ENCODE data around the gene PCNX2. TPM values are rescaled to one million over a fixed set of nuclear protein-coding genes. Genes with fewer than 3 reads are reported as not detected.

The PCNX2 gene
- total and polyA plus RNA-seq, 2 of the 8 experiments (the other 6 are each of a cell fraction or from before 2014, with no cell fraction given) = 46.1 to 57.6 TPM

DNA sequence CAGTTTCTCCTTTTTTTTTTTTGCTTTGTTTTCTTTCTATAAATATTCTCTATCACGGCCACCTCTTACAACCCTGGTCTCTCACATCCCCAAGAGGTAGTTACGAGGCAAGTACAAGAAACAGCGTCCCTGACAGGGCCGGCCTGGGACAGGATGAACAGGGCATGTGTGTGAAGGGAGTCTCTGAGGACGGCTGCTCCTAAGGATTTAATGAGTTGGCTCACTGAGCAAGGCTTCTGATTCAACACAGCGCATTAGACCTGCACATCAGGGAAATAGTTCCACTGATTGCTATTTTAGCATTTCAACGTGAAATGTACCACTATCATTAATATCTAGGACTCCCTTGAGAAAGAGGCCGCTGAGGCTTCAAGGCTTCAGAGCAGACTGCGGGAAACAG, 291.1 kb downstream of the PCNX2 start:
- no peaks in the 10 kb centered on the region for H3K27me3 ChIP-seq (replicated peaks in 1 of 4; ENCODE audit: control insufficient read depth in 3 of 4, extremely low read depth in 1 of 4, insufficient read depth in 3 of 4, low read length in 3 of 4)
- FAIRE-seq (no peak), DNase-seq (ENCODE audit: low read depth in 1 of 2, low spot score in 2 of 2) (no peak)
- H4K91ac ChIP-seq (replicated peaks; ENCODE audit: insufficient read length, low read length) = no peak overlapping the region
- no peak overlapping the region for H2AFZ ChIP-seq (ENCODE audit: low read length)
- H4K5ac ChIP-seq (ENCODE audit: insufficient read length, low read depth, low read length) = no peak overlapping the region
- H3K9me3 ChIP-seq (ENCODE audit: insufficient read depth in 2 of 2, low read depth in 1 of 2, low read length in 1 of 2) = peaks cover 0 to 4% of the 10 kb centered on the region in 2 experiments; a peak in 1 of 4 replicates
- H3K56ac ChIP-seq (replicated peaks; ENCODE audit: insufficient read length, low read depth, low read length) = no peak overlapping the region
- no peak overlapping the region for H2BK5ac ChIP-seq (ENCODE audit: low read depth, low read length)
- no peak overlapping the region for H3K4ac ChIP-seq (replicated peaks; ENCODE audit: insufficient read length, low read depth, low read length)
- no peak overlapping the region for H3K4me3 ChIP-seq (ENCODE audit: extremely low read depth in 1 of 4, insufficient read depth in 2 of 4, low read depth in 3 of 4, low read length in 4 of 4)
- no peak overlapping the region for H3K4me2 ChIP-seq (ENCODE audit: insufficient read depth in 1 of 2, low read depth in 2 of 2, low read length in 2 of 2)
- H3K23ac ChIP-seq (ENCODE audit: insufficient read length) = no peak overlapping the region
- TF ChIP-seq GTF2F1 (IDR thresholded peaks at IDR 0.05; ENCODE audit: borderline replicate concordance, low read depth, low read length) (no peak), SP2 (IDR thresholded peaks at IDR 0.05; ENCODE audit: low read length) (no peak), KDM4A (IDR thresholded peaks at IDR 0.05; ENCODE audit: low read depth, low read length, severe bottlenecking) (no peak), SIX5 (IDR thresholded peaks at IDR 0.05; ENCODE audit: low read depth, low read length) (no peak), FOSL1 (IDR thresholded peaks at IDR 0.05; ENCODE audit: insufficient read depth, low read depth, low read length) (no peak), KDM1A (IDR thresholded peaks at IDR 0.05; ENCODE audit: borderline replicate concordance, low read length) (no peak), CTBP2 (IDR thresholded peaks at IDR 0.05; ENCODE audit: borderline replicate concordance, insufficient read depth, insufficient read length, low read length) (no peak), YY1 (IDR thresholded peaks at IDR 0.05; ENCODE audit: low read depth, low read length) (no peak), CREB1 (IDR thresholded peaks at IDR 0.05) (no peak), EP300 (IDR thresholded peaks at IDR 0.05; ENCODE audit: borderline replicate concordance in 1 of 2, low read depth in 2 of 2, low read length in 2 of 2) (no peak), MAFK (IDR thresholded peaks at IDR 0.05; ENCODE audit: low read depth, low read length) (no peak)
- CTCF ChIA-PET (ENCODE audit: partially characterized antibody) = interaction anchor here (2.4 kb wide), 1 partner anchor 20 kb away, joined by 15 read pairs; no protein-coding TSS in a partner anchor
- H3K79me2 ChIP-seq (ENCODE audit: control insufficient read depth in 1 of 2, insufficient read depth in 2 of 2, low read length in 2 of 2) = no peaks in the 10 kb centered on the region
- H2BK12ac ChIP-seq (ENCODE audit: low read depth, low read length) = no peak overlapping the region
- H4K8ac ChIP-seq (ENCODE audit: extremely low read depth, insufficient read depth, low read length) = no peak overlapping the region
- 96% methylated on average over 9 of the region's 9 CpGs; no CpG with 5 or more reads in 1 of the 2 experiments for WGBS, 2 experiments (ENCODE audit: extremely low coverage in 1 of 2, insufficient coverage in 1 of 2, insufficient read length in 1 of 2, insufficient replicate concordance in 2 of 2, low coverage in 1 of 2, low lambda C conversion rate in 2 of 2, missing lambda C conversion rate in 1 of 2)
- H3K14ac ChIP-seq (ENCODE audit: insufficient read length) = no peak overlapping the region
- no peaks in the 10 kb centered on the region for H3K23me2 ChIP-seq (ENCODE audit: low read depth, low read length)
- H2BK15ac ChIP-seq (ENCODE audit: low read length) = no peak overlapping the region
- no peaks in the 10 kb centered on the region for H4K20me1 ChIP-seq (replicated peaks in 1 of 2; ENCODE audit: control insufficient read depth in 1 of 2, insufficient read depth in 2 of 2, low read length in 2 of 2)
- H3K4me1 ChIP-seq (replicated peaks in 1 of 4; ENCODE audit: control insufficient read depth in 3 of 4, insufficient read depth in 4 of 4, low read length in 3 of 4) = no peaks in the 10 kb centered on the region
- H2BK20ac ChIP-seq (ENCODE audit: low read length) = no peak overlapping the region
- no peak overlapping the region for H3K18ac ChIP-seq (ENCODE audit: extremely low read depth, low read length)
- no peak overlapping the region for H3K27ac ChIP-seq (ENCODE audit: low read depth, low read length)
- H2BK120ac ChIP-seq (replicated peaks; ENCODE audit: low read depth, low read length) = no peak overlapping the region
- H3K79me1 ChIP-seq (ENCODE audit: low read depth, low read length) = no peaks in the 10 kb centered on the region; the same call in 1 of the 2 replicates
- H2AK5ac ChIP-seq (ENCODE audit: low read depth, low read length) = no peak overlapping the region
- POLR2A ChIA-PET (ENCODE audit: partially characterized antibody) = no interaction called here
- H3K9ac ChIP-seq (replicated peaks in 1 of 4; ENCODE audit: extremely low read depth in 1 of 4, low read depth in 3 of 4, low read length in 3 of 4) = no peak overlapping the region
- peaks cover 0 to 14% (median 10%) of the 10 kb centered on the region in 4 experiments; a peak in 6 of 8 replicates for H3K36me3 ChIP-seq (ENCODE audit: control insufficient read depth in 2 of 4, insufficient read depth in 4 of 4, low read length in 3 of 4)
